Esophagus squamous epithelium (tissue), 5 donors: ENCODE data around the gene PSPN. TPM values are rescaled to one million over a fixed set of nuclear protein-coding genes. Genes with fewer than 3 reads are reported as not detected.
"Not testable (repeated sequence)": the region's sequence is repeated elsewhere in the genome, so short reads cannot be mapped to it uniquely, and the experiment has no call there.

Experiments used
- DNase-seq: peaks from one replicate; lab custom pipeline; 2025; lab: John Stamatoyannopoulos, UW
- H3K27ac ChIP-seq, 4 donors: fragments of 200-600 bp; sonication (generic); one replicate each; pipeline ENCODE4 v1.5.1; 2016 to 2019; ENCODE audit warnings: mild to moderate bottlenecking in 1 of 4
- H3K27me3 ChIP-seq, 4 donors: fragments of 200-600 bp; sonication (generic); 1 replicate in 3 of 4; 2 replicates in 1 of 4; pipeline versions ENCODE4 v1.5.1 to v1.6.0; 2017 to 2021; ENCODE audit warnings: antibody characterized with exemption in 1 of 4
- H3K36me3 ChIP-seq, 3 donors: fragments of 200-600 bp; sonication (generic); one replicate each; pipeline ENCODE4 v1.5.1; 2016 to 2019
- H3K4me1 ChIP-seq, 3 donors: fragments of 200-600 bp; sonication (generic); one replicate each; pipeline ENCODE4 v1.5.1; 2017 to 2019
- H3K4me3 ChIP-seq, 4 donors: fragments of 200-600 bp; sonication (generic); 1 replicate in 3 of 4; 2 replicates in 1 of 4; pipeline ENCODE4 v1.5.1; 2016 to 2019; ENCODE audit warnings: mild to moderate bottlenecking in 2 of 4, moderate library complexity in 1 of 4
- H3K9me3 ChIP-seq, 3 donors: fragments of 200-600 bp; sonication (generic); one replicate each; pipeline ENCODE4 v1.5.1; 2016 to 2019
- CTCF ChIP-seq, 6 experiments: fragments of 450-650 bp in 4 of 6; fragments of 200-600 bp in 2 of 6; sonication (generic) in 2 of 6; IDR thresholded peaks; one replicate each; pipeline ENCODE4 v1.5.1; 2016 to 2019; ENCODE audit warnings: antibody characterized with exemption in 6 of 6, mild to moderate bottlenecking in 4 of 6, moderate library complexity in 4 of 6
- POLR2A ChIP-seq, 4 donors: fragments of 450-650 bp; IDR thresholded peaks; one replicate each; pipeline ENCODE4 v1.6.1; 2017; ENCODE audit warnings: antibody characterized with exemption in 4 of 4, mild to moderate bottlenecking in 4 of 4, moderate library complexity in 3 of 4
- WGBS, 2 donors: methylation state at CpG; one replicate each; pipeline ENCODE4 v1.1.5; 2018; 5-methylcytosine and 5-hydroxymethylcytosine counted together
- intact Hi-C: fragments of 100-400 bp; cut with DNase I; formaldehyde crosslinking; loops from one replicate; pipeline ENCODE4 v1.15.0; 2022
- total RNA-seq, 4 donors: library from RNA; depleted of rRNA; stranded (reverse); fragments of >200 nt; gene quantifications; one replicate each; pipeline ENCODE4 v1.1.0, GENCODE V29; 2016
- donor health status: DM: yes; HTN: yes; CAD: no.

PSPN gene
- total RNA-seq, 4 donors from 2014 or later, result 0.76 to 1.3 (median 1.0) TPM

GRCh38 chr19:6402058-6402457 lies 26.3 kb upstream of the PSPN start:
- intact Hi-C loops, result no loop called here
- DNase-seq, result no peak
- 80 to 82% methylated on average over 9 to 10 of the region's 10 CpGs for WGBS, 2 donors
- H3K9me3 ChIP-seq, result no peaks in the 10 kb centered on the region
- TF ChIP-seq CTCF (IDR thresholded peaks at IDR 0.05), result no peak
- no peak for TF ChIP-seq POLR2A (IDR thresholded peaks at IDR 0.05)
- H3K36me3 ChIP-seq, result no peaks in the 10 kb centered on the region
- no peak overlapping the region for H3K27ac ChIP-seq
- no peak overlapping the region for H3K4me3 ChIP-seq
- H3K27me3 ChIP-seq, result no peaks in the 10 kb centered on the region
- H3K4me1 ChIP-seq, result no peaks in the 10 kb centered on the region

GRCh38 chr19:6400062-6400944 lies 24.6 kb upstream of the PSPN start:
- H3K4me3 ChIP-seq, H3K9me3 ChIP-seq, H3K27ac ChIP-seq, DNase-seq, H3K36me3 ChIP-seq, intact Hi-C loops, H3K4me1 ChIP-seq, H3K27me3 ChIP-seq: not testable (repeated sequence)
- 78 to 84% methylated on average over 23 of the region's 23 CpGs for WGBS, 2 donors

- WGBS, 2 donors, result 86 to 96% methylated on average over 8 to 12 of the region's 12 CpGs
- H3K4me1 ChIP-seq, result peaks cover 6 to 22% (median 10%) of the 10 kb centered on the region in 3 donors
- intact Hi-C loops, result no loop called here
These were observed 20.6 kb upstream of the PSPN start for GRCh38 chr19:6396305-6396704.

GRCh38 chr19:6394831-6395230 lies 19.1 kb upstream of the PSPN start:
- DNase-seq, result no peak
- Histone ChIP-seq H3K4me3 (no peak overlapping the region), H3K36me3 (peaks cover 0 to 18% (median 0%) of the 10 kb centered on the region in 3 donors), H3K27ac (no peak overlapping the region), H3K27me3 (no peaks in the 10 kb centered on the region), H3K9me3 (no peaks in the 10 kb centered on the region), H3K4me1 (peaks cover 6 to 22% (median 10%) of the 10 kb centered on the region in 3 donors)
- TF ChIP-seq CTCF (IDR thresholded peaks at IDR 0.05) (no peak), POLR2A (IDR thresholded peaks at IDR 0.05) (no peak)
- WGBS, 2 donors, result 81 to 84% methylated on average over 3 of the region's 3 CpGs
- intact Hi-C loops, result no loop called here

More at GRCh38 chr19:6396305-6396704, 20.6 kb upstream of the PSPN start:
- no peak overlapping the region for H3K4me3 ChIP-seq
- peaks cover 0 to 3% (median 0%) of the 10 kb centered on the region in 3 donors for H3K36me3 ChIP-seq
- DNase-seq, result no peak
- TF ChIP-seq POLR2A (IDR thresholded peaks at IDR 0.05) (no peak), CTCF (IDR thresholded peaks at IDR 0.05) (no peak)
- no peaks in the 10 kb centered on the region for H3K9me3 ChIP-seq
- H3K27ac ChIP-seq, result no peak overlapping the region
- H3K27me3 ChIP-seq, result no peaks in the 10 kb centered on the region

GRCh38 chr19:6393983-6394412 lies 18.3 kb upstream of the PSPN start:
- intact Hi-C loops, result no loop called here
- Histone ChIP-seq H3K4me3 (peak overlapping the region; percentile 66 to 93 (median 82)), H3K27me3 (no peaks in the 10 kb centered on the region), H3K4me1 (peaks cover 6 to 22% (median 10%) of the 10 kb centered on the region in 3 donors), H3K9me3 (no peaks in the 10 kb centered on the region), H3K36me3 (peaks cover 0 to 26% (median 8%) of the 10 kb centered on the region in 3 donors), H3K27ac (peak overlapping the region; percentile 87 to 97 (median 94))
- 46 to 69% methylated on average over 6 to 7 of the region's 14 CpGs for WGBS, 2 donors
- TF ChIP-seq CTCF (IDR thresholded peaks at IDR 0.05), result no peak
- TF ChIP-seq POLR2A (IDR thresholded peaks at IDR 0.05), result no peak
- DNase-seq, result no peak
